Panc1 (cell line): ENCODE results near the gene TMEM236. TPM values are rescaled to one million over a fixed set of nuclear protein-coding genes. Genes with fewer than 3 reads are reported as not detected.

Experiments used
- ATAC-seq: fragments of 200-7000 bp; cut with Tn5 transposase; 2 replicates; pipeline ENCODE4 v1.9.1; 2020; ENCODE audit warnings: mild to moderate bottlenecking, moderate library complexity
- BruUV-seq: library from RNA; stranded (reverse); fragments of 400-500 nt; replicated peaks from 2 replicates; lab custom pipeline; 2021; lab: Mats Ljungman, UMichigan
- CTCF ChIA-PET: fragments of 300-600 bp; sonication (Branson Sonifier 250); formaldehyde crosslinking; loops from one replicate; lab custom pipeline; 2022; ENCODE audit warnings: antibody characterized with exemption; lab: Charles Lee
- POLR2A ChIA-PET: fragments of 300-600 bp; sonication (Branson Sonifier 250); formaldehyde crosslinking; loops from one replicate; lab custom pipeline; 2022; ENCODE audit warnings: antibody characterized with exemption; lab: Charles Lee
- DNase-seq: peaks from one replicate; pipeline ENCODE4 v3.0.0-alpha.2; 2010; ENCODE audit warnings: low read depth, low spot score
- H3K27ac ChIP-seq: 2 replicates; pipeline ENCODE4 v1.5.1; 2011; ENCODE audit warnings: mild to moderate bottlenecking, low read length, inconsistent platforms
- H3K27me3 ChIP-seq: fragments of 200-500 bp; sonication (Bioruptor generic); 2 replicates; pipeline ENCODE4 v1.6.0; 2014; ENCODE audit warnings: low read length, inconsistent platforms; ENCODE audit not compliant: control insufficient read depth, insufficient read depth
- H3K36me3 ChIP-seq: fragments of 200-500 bp; sonication (Bioruptor generic); 2 replicates; pipeline ENCODE4 v1.5.1; 2014; ENCODE audit warnings: inconsistent platforms, mild to moderate bottlenecking, low read length, moderate library complexity; ENCODE audit not compliant: control insufficient read depth, insufficient read depth
- H3K4me1 ChIP-seq: 2 replicates; pipeline ENCODE4 v1.5.1; 2011; ENCODE audit warnings: inconsistent platforms, mild to moderate bottlenecking, low read length, moderate library complexity; ENCODE audit not compliant: control insufficient read depth, insufficient read depth
- H3K4me3 ChIP-seq, 2 experiments: 2 replicates each; pipeline ENCODE4 v1.5.1; 2011 to 2012; ENCODE audit warnings: low read depth in 2 of 2, low read length in 2 of 2, mild to moderate bottlenecking in 2 of 2, inconsistent platforms in 1 of 2, moderate library complexity in 1 of 2
- H3K9me3 ChIP-seq: fragments of 200-500 bp; sonication (Bioruptor generic); 2 replicates; pipeline ENCODE4 v1.5.1; 2014; ENCODE audit warnings: low read depth, mild to moderate bottlenecking, inconsistent platforms, low read length, moderate library complexity; ENCODE audit not compliant: control insufficient read depth, insufficient read depth
- CTCF ChIP-seq: fragments of 450-650 bp; IDR thresholded peaks from 2 replicates; pipeline ENCODE4 v1.5.1; 2017; ENCODE audit warnings: mild to moderate bottlenecking
- POLR2AphosphoS5 ChIP-seq: IDR thresholded peaks from 2 replicates; pipeline ENCODE4 v1.6.1; 2012; ENCODE audit warnings: mild to moderate bottlenecking, low read depth, low read length, moderate library complexity
- SIN3A ChIP-seq: IDR thresholded peaks from 2 replicates; pipeline ENCODE4 v1.6.1; 2012; ENCODE audit warnings: low read depth, mild to moderate bottlenecking, low read length, moderate library complexity, borderline replicate concordance; ENCODE audit not compliant: insufficient read depth
- TCF7L2 ChIP-seq: IDR thresholded peaks from 2 replicates; pipeline ENCODE4 v1.6.1; 2011; ENCODE audit warnings: mild to moderate bottlenecking, low read depth, low read length, inconsistent platforms
- in situ Hi-C: cut with HindIII; loops from 2 replicates; pipeline ENCODE4 v1.10.0; 2016; ENCODE audit warnings: low sequenced_read_pairs, low pct_unique_long_range_greater_than_20kb
- intact Hi-C: fragments of 100-400 bp; cut with micrococcal nuclease; formaldehyde crosslinking; loops from one replicate; pipeline ENCODE4 v1.10.0; 2022; ENCODE audit not compliant: unreplicated experiment
- total RNA-seq: library from RNA; stranded (reverse); gene quantifications from one replicate; pipeline ENCODE4 v1.2.1, GENCODE V29; 2021; ENCODE audit not compliant: unreplicated experiment
- TF ChIP-seq, protein P1 (sequence below), 2 experiments: IDR thresholded peaks; 2 replicates each; pipeline ENCODE4 v1.6.1; 2011 to 2012; ENCODE audit warnings: low read depth in 2 of 2, control low read depth in 1 of 2, low read length in 1 of 2, mild to moderate bottlenecking in 1 of 2, moderate library complexity in 1 of 2; ENCODE audit not compliant: insufficient read depth in 1 of 2

Gene TMEM236
- total RNA-seq, 1 experiment from 2014 or later, result 0.05 TPM

DNA sequence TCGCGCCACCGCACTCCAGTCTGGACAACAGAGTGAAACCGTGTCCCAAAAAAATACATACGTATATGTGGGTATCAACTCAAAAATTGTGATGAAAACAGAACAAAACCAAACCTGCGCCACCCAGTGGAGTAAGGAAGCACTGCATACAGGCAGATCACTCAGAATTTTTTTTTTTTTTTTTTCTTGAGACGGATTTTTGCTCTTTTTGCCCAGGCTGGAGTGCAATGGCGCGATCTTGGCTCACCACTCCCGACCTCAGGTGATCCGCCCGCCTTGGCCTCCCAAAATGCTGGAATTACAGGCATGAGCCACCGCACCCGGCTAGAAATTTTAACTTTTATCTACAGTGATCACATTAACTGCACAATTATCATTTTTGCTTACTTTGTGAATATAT is 9.1 kb upstream of the TMEM236 start:
- no peaks in the 10 kb centered on the region for H3K9me3 ChIP-seq
- intact Hi-C loops (loop anchor here (5.0 kb wide), 1 partner anchor 136 kb away; no protein-coding TSS in a partner anchor), in situ Hi-C loops (no loop called here)
- H3K4me1 ChIP-seq, result peaks cover 2% of the 10 kb centered on the region; the same call in 1 of the 2 replicates
- TF ChIP-seq, protein P1, sequence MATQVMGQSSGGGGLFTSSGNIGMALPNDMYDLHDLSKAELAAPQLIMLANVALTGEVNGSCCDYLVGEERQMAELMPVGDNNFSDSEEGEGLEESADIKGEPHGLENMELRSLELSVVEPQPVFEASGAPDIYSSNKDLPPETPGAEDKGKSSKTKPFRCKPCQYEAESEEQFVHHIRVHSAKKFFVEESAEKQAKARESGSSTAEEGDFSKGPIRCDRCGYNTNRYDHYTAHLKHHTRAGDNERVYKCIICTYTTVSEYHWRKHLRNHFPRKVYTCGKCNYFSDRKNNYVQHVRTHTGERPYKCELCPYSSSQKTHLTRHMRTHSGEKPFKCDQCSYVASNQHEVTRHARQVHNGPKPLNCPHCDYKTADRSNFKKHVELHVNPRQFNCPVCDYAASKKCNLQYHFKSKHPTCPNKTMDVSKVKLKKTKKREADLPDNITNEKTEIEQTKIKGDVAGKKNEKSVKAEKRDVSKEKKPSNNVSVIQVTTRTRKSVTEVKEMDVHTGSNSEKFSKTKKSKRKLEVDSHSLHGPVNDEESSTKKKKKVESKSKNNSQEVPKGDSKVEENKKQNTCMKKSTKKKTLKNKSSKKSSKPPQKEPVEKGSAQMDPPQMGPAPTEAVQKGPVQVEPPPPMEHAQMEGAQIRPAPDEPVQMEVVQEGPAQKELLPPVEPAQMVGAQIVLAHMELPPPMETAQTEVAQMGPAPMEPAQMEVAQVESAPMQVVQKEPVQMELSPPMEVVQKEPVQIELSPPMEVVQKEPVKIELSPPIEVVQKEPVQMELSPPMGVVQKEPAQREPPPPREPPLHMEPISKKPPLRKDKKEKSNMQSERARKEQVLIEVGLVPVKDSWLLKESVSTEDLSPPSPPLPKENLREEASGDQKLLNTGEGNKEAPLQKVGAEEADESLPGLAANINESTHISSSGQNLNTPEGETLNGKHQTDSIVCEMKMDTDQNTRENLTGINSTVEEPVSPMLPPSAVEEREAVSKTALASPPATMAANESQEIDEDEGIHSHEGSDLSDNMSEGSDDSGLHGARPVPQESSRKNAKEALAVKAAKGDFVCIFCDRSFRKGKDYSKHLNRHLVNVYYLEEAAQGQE (IDR thresholded peaks at IDR 0.05; ENCODE audit: insufficient read depth in 1 of 2, low read depth in 2 of 2, low read length in 1 of 2), result no peak
- peak; percentile 88 for TF ChIP-seq CTCF
- no peak for DNase-seq
- no peak overlapping the region; the same call in 1 of the 2 replicates for H3K27ac ChIP-seq
- POLR2A ChIA-PET, result interaction anchor here (0.6 kb wide), 1 partner anchor 55 kb away, joined by 3 read pairs; no protein-coding TSS in a partner anchor
- CTCF ChIA-PET, result interaction anchor here (1.2 kb wide), 1 partner anchor 43 kb away, joined by 4 read pairs; no protein-coding TSS in a partner anchor
- no peaks in the 10 kb centered on the region for H3K36me3 ChIP-seq
- H3K27me3 ChIP-seq, result no peaks in the 10 kb centered on the region
- no TSS peak for BruUV-seq
- H3K4me3 ChIP-seq, result peak overlapping the region in 1 of 2 experiments; percentile 38; a peak in 2 of 4 replicates
- ATAC-seq, result peak; percentile 26; the same call in 1 of the 2 replicates

DNA sequence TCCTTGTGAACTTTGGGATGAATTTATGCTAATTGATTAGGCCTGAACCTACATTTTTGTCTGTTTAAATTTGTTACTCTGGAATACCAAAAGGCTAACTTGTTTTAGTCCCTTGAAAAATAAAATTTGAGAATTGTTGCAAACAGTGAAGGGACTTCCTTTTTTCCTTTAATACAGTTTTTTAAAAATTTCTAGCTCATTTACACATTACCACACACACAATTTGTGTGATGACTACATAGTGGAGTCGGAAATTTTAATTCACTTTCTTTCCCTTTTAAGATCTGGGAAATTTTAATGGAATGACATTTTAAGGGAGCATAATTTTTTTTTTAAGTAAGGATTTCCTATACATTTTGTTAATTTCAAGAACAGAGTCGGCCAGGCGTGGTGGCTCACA is 8.6 kb upstream of the TMEM236 start:
- BruUV-seq, result no TSS peak
- no peaks in the 10 kb centered on the region for H3K9me3 ChIP-seq
- no peak overlapping the region for H3K4me3 ChIP-seq
- ATAC-seq (no peak), DNase-seq (no peak)
- H3K27ac ChIP-seq, result no peak overlapping the region; the same call in 1 of the 2 replicates
- H3K27me3 ChIP-seq, result no peaks in the 10 kb centered on the region
- POLR2A ChIA-PET, result no interaction called here
- CTCF ChIA-PET, result interaction anchor here (0.7 kb wide), 1 partner anchor 100 kb away, joined by 9 read pairs; the partner anchor contains the start of gene STAM
- no peaks in the 10 kb centered on the region for H3K36me3 ChIP-seq
- peaks cover 2% of the 10 kb centered on the region; the same call in 1 of the 2 replicates for H3K4me1 ChIP-seq
- intact Hi-C loops (loop anchor here (5.0 kb wide), 1 partner anchor 136 kb away; no protein-coding TSS in a partner anchor), in situ Hi-C loops (no loop called here)
- no peak for TF ChIP-seq TCF7L2
- no peak for TF ChIP-seq POLR2AphosphoS5
- TF ChIP-seq, protein P1 (IDR thresholded peaks at IDR 0.05; ENCODE audit: insufficient read depth in 1 of 2, low read depth in 2 of 2, low read length in 1 of 2), result no peak
- no peak for TF ChIP-seq SIN3A
- no peak for TF ChIP-seq CTCF
